ENCODE measurements around the gene DUSP16.
"Not testable (repeated sequence)": the region's sequence is repeated elsewhere in the genome, so short reads cannot be mapped to it uniquely, and the experiment has no call there.

Gene DUSP16

GRCh38 chr12:12562585-12563261, at the start of gene DUSP16:
DUSP16 (minus strand) TSS chr12:12562863; CDS start chr12:12521098, 41,765 bp downstream.
- peak; percentile 26 for DNase-seq (ENCODE audit: low spot score)

GRCh38 chr12:12612358-12612757, 49.7 kb upstream of the DUSP16 start:
- DNase-seq (ENCODE audit: low spot score): peak; percentile 27

- peak; percentile 93 for DNase-seq (ENCODE audit: low spot score)
Observed at GRCh38 chr12:12611512-12612306, 49.0 kb upstream of the DUSP16 start, which contains the start of gene CREBL2. CREBL2 (plus strand) TSS chr12:12611876; CDS start chr12:12612173, 297 bp downstream.

- no peak for DNase-seq (ENCODE audit: low spot score)
Observed at GRCh38 chr12:12610711-12611110, 48.0 kb upstream of the DUSP16 start.

- DNase-seq (ENCODE audit: low spot score): no peak
Observed at GRCh38 chr12:12609692-12610091, 47.0 kb upstream of the DUSP16 start.

GRCh38 chr12:12608557-12608957, 45.9 kb upstream of the DUSP16 start:
- DNase-seq (ENCODE audit: low spot score): no peak

GRCh38 chr12:12606781-12607589, 44.3 kb upstream of the DUSP16 start:
- DNase-seq (ENCODE audit: low spot score): no peak

GRCh38 chr12:12604740-12605139, 42.1 kb upstream of the DUSP16 start:
- DNase-seq (ENCODE audit: low spot score): no peak

- DNase-seq (ENCODE audit: low spot score): no peak
Observed at GRCh38 chr12:12600659-12601058, 38.0 kb upstream of the DUSP16 start.

GRCh38 chr12:12599750-12600643, 37.3 kb upstream of the DUSP16 start:
- DNase-seq (ENCODE audit: low spot score): no peak

- DNase-seq (ENCODE audit: low spot score): no peak
Observed at GRCh38 chr12:12598864-12599263, 36.2 kb upstream of the DUSP16 start.

- DNase-seq (ENCODE audit: low spot score): not testable (repeated sequence)
Observed at GRCh38 chr12:12596598-12596997, 33.9 kb upstream of the DUSP16 start.

GRCh38 chr12:12595929-12596328, 33.3 kb upstream of the DUSP16 start:
- DNase-seq (ENCODE audit: low spot score): not testable (repeated sequence)

- DNase-seq (ENCODE audit: low spot score): no peak
Observed at GRCh38 chr12:12592930-12593329, 30.3 kb upstream of the DUSP16 start.

GRCh38 chr12:12590961-12591360, 28.3 kb upstream of the DUSP16 start:
- DNase-seq (ENCODE audit: low spot score): no peak

GRCh38 chr12:12588436-12588835, 25.8 kb upstream of the DUSP16 start:
- not testable (repeated sequence) for DNase-seq (ENCODE audit: low spot score)

GRCh38 chr12:12587878-12588277, 25.2 kb upstream of the DUSP16 start:
- no peak for DNase-seq (ENCODE audit: low spot score)

- no peak for DNase-seq (ENCODE audit: low spot score)
Observed at GRCh38 chr12:12586879-12587675, 24.4 kb upstream of the DUSP16 start.

- no peak for DNase-seq (ENCODE audit: low spot score)
Observed at GRCh38 chr12:12585115-12585863, 22.6 kb upstream of the DUSP16 start.

Data from hematopoietic multipotent progenitor cell treated with erythropoietin and hydrocortisone succinate and interleukin-3 and kit ligand, for 15 days (in vitro differentiated cells).